ENCODE results near the gene RALGAPA1.
"Not testable (repeated sequence)": the region's sequence is repeated elsewhere in the genome, so short reads cannot be mapped to it uniquely, and the experiment has no call there.

RALGAPA1 gene

DNA sequence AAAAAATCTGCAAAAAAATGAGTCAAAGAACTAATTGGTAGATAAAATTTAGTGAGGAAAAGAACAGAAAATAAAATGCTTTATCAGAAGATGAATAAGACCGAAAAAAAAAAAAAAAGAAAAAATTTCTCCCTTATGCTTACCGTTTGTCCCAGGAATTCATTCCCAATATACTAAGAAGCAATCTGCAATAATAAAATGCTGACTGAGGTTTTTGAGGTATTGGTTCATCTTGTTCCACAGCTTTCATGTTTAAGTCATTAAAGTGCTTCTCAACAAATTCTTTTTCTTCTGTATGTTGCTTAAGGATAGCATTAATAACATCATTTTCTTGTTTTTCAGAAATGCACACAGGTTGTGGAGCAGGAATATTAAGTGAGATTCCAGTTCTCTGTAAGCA, 182.1 kb downstream of the RALGAPA1 start:
- not testable (repeated sequence) for DNase-seq (ENCODE audit: low read depth)

GRCh38 chr14:35621996-35622395, 187.1 kb downstream of the RALGAPA1 start:
- DNase-seq (ENCODE audit: low read depth) = not testable (repeated sequence)

GRCh38 chr14:35619998-35620397, 189.1 kb downstream of the RALGAPA1 start:
- DNase-seq (ENCODE audit: low read depth) = not testable (repeated sequence)

- DNase-seq (ENCODE audit: low read depth) = not testable (repeated sequence)
Observed at GRCh38 chr14:35619461-35619860, 189.6 kb downstream of the RALGAPA1 start.

DNA sequence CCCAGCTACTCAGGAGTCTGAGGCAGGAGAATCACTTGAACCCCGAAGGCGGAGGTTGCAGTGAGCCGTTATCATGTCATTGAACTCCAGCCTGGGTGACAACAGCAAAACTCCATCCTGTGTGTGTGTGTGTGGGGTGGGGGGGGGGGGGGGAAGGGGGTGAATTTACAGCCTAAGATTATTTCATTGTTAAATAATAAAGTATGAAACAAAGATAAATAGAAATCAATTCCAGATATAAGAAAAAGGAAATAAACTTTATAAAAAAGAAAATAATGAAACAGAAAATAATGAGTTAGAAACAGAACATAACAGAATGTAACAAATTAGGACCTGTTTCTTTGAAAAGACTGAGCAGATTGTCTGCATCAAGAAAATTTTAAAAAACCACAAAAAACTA, 191.6 kb downstream of the RALGAPA1 start:
- no peak for DNase-seq (ENCODE audit: low read depth)

DNA sequence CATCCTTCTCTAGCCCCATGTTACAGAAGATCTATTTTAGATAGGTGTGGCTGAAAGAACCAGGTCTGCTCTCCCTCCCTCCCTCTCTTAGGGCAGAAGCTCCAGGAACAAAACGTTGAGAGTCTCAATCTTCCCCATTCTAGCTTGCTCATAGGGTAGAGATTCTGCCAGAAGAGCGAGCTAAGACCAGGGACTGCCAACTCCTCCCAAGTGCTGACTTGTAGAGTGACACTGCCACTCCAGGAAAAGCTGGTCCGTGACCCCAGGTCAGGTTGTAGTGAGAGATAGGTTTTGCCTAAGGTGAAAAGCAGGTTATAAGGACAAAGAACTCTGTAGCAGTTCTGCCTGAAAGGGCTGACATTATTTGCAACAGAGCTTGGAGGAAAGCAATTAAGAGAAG, 201.7 kb downstream of the RALGAPA1 start:
- no peak for DNase-seq (ENCODE audit: low read depth)

- DNase-seq (ENCODE audit: low read depth) = no peak
Observed at GRCh38 chr14:35600253-35600652, 208.8 kb downstream of the RALGAPA1 start.

DNA sequence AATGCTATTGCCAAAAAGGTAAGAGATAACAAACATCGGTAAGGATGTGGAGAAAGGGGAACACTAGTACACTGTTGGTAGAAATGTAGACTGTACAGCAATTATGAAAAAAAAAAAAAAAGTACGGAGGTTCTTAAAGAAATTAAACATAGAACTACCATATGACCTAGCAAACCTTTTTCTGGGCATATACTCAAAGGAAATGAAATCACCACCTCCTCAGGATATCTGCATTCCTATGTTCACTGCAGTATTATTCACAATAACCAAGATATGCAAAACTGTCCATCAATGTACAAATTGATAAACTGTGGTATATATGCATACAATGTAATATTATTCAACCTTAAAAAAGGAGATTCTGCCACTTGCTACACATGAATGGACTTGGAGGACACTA, 214.5 kb downstream of the RALGAPA1 start:
- no peak for DNase-seq (ENCODE audit: low read depth)

- not testable (repeated sequence) for DNase-seq (ENCODE audit: low read depth)
Observed at GRCh38 chr14:35587373-35587772, 221.7 kb downstream of the RALGAPA1 start.

- no peak for DNase-seq (ENCODE audit: low read depth)
Observed at GRCh38 chr14:35578639-35579038, 230.5 kb downstream of the RALGAPA1 start.

DNA sequence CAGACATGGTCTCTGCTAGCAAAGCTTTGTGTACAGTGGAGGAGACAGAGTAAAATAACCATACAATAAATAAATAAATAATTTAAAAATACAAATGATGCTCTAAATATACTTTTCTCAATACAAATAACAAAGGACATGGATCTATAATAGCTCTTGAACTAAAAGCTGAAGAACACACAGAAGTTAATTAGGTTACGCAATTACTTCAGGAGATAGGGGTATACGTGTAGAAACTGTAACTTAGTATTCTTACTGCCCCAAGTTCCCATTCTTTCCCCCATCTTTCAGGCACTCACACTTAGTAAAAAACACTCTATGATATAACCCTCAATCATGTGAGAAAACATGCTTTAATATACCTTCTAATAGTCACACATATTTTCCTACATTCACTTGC, 231.0 kb downstream of the RALGAPA1 start:
- DNase-seq (ENCODE audit: low read depth) = no peak

- DNase-seq (ENCODE audit: low read depth) = no peak
Observed at GRCh38 chr14:35576856-35577255, 232.2 kb downstream of the RALGAPA1 start.

DNA sequence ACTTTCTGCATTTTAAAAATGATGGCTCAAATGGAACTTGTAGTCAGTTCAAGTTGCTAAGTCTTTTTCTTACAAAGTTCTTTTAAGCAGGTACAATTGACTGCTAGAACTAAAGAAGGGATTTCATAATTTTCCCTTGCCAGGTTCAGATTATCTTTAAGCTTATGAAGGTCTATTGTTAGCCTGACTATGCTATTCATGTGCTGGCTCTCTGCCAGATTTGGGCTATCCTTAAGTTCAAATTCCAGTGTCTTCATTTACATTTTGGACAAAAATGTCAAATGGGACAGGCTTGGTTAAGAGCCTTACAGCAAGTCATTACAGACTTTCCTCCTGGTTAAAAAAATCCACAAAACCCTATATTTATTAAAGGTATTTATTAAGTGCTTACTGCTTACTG, 232.8 kb downstream of the RALGAPA1 start:
- DNase-seq (ENCODE audit: low read depth) = no peak

GRCh38 chr14:35573911-35574310, 235.2 kb downstream of the RALGAPA1 start:
- DNase-seq (ENCODE audit: low read depth) = no peak

- DNase-seq (ENCODE audit: low read depth) = no peak
Observed at GRCh38 chr14:35571598-35571997, 237.5 kb downstream of the RALGAPA1 start.

DNA sequence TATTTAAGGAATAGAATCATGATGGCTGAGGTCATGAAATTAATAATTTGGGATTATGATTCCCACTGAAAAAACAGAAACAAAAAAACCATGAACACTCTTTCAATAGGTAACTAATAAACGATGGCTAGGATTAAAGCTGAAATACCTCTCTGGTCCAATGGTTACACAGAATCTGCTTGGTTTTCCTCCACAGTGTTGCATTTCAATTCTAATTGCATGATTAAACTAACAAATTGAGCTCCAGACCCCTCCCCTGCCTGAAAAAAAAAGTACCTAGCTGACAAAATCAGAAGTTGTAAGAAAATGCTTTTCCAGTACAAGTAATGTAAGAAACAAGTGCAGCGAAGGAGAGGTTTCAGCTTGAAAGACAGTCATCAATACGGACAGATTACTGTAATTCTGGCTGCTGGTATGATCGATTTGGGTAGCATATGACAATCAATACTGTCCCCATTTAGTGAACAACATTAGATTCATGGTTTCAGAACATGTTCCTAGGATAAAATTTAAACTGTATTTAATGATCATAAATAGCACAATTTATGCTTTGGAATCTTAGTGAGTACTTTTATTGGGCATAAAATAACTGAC, 243.1 kb downstream of the RALGAPA1 start:
- no peak for DNase-seq (ENCODE audit: low read depth)

- DNase-seq (ENCODE audit: low read depth) = no peak
Observed at GRCh38 chr14:35558680-35559079, 250.4 kb downstream of the RALGAPA1 start.

- DNase-seq (ENCODE audit: low read depth) = no peak
Observed at GRCh38 chr14:35557221-35557747, 251.8 kb downstream of the RALGAPA1 start.

- DNase-seq (ENCODE audit: low read depth) = no peak
Observed at GRCh38 chr14:35556548-35556947, 252.5 kb downstream of the RALGAPA1 start.

DNA sequence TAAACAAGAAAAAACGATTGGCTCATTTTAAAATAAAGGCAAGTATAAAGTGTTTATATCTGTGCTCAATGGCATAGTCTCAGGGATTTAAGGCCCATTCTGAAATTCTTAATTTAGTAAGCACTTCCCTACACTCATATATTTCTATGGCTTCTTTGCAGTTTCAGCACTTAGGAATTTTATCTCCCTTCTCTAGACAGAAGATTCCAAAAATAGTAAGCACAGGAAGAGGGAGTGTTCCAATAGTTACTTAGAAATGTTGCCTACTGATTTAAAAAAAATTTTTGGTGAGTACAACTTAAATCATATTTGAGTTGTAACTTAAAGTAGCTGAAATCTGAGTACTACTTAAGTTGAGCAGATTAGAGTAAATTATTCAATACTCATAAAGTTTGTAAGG, 255.3 kb downstream of the RALGAPA1 start:
- no peak for DNase-seq (ENCODE audit: low read depth)

DNA sequence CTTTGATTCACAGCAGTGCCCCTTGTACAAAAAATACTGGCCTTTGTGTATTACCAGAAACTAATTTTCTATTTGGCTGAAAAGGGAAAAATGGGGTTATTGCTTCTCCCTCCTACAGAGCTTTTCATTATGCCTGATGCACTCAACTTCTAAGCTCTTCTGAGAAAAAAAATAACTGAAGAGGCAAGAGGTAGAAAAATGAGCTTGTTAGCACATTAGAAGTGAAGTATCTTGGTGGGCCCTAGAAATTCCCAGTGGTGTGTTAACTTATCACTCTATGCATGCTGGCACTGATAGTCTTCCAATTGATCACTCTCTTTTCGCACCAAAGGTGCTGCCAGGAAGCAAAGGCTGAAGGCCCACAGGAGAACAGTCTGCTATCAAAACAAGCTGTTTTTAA, 258.0 kb downstream of the RALGAPA1 start:
- no peak for DNase-seq (ENCODE audit: low read depth)

- no peak for DNase-seq (ENCODE audit: low read depth)
Observed at GRCh38 chr14:35549551-35549950, 259.5 kb downstream of the RALGAPA1 start.

DNA sequence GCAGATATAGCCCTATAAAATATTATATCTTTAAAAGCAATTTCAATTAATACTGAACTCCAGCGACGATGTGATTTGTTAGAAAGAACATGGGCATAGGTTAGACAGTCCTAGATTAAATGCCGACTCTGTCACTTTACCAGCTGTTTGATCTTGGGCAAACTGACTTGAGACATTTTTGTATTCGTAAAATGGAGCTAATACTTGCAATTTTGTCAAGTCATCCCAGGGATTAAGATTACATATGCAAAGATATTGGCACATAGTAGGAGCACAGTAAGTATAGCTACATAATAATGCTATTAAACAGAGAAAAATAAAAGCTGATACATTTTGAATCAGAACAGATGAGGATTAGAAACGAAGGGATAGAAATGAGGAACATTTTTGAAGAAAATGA, 266.1 kb downstream of the RALGAPA1 start:
- DNase-seq (ENCODE audit: low read depth) = no peak

DNA sequence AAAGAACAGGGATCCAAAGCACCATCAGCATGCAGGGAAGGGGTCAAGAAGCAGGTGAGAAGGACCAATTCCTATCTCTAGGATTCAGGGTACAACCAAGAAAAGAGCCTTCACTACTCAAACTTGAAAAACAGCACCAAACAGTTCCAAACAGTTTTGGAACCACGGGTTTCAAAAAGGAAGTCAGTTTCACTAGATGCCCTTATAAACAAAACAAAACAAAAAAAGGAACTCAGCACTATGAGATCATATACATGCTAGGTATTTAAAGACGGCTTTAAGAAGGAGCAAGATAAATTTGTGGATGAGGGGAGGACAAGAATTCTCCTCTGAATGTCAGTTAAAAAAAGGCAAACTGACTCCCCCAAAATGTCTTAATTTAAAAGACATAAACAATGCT, 269.1 kb downstream of the RALGAPA1 start:
- DNase-seq (ENCODE audit: low read depth) = no peak

All from stimulated activated CD8-positive, alpha-beta memory T cell treated with anti-CD3 and anti-CD28 coated beads, Interleukin-7, amount 100 ng/mL, for 24 hours (primary cell).